Osteoblast (primary cell): ENCODE data around the gene CALR3. TPM values are rescaled to one million over a fixed set of nuclear protein-coding genes. Genes with fewer than 3 reads are reported as not detected.

ENCODE experiments used
- DNase-seq: peaks from one replicate; pipeline ENCODE4 v3.0.0; 2011; ENCODE audit warnings: low spot score, mixed read lengths; ENCODE audit not compliant: insufficient read length; ENCODE audit errors: missing footprints
- H2AFZ ChIP-seq: 2 replicates; pipeline ENCODE4 v1.6.0; 2011; ENCODE audit warnings: mild to moderate bottlenecking, low read length
- H3K27ac ChIP-seq: 2 replicates; pipeline ENCODE4 v1.5.1; 2011; ENCODE audit warnings: mild to moderate bottlenecking, low read depth, low read length, moderate library complexity
- H3K27me3 ChIP-seq: 2 replicates; pipeline ENCODE4 v1.6.0; 2012; ENCODE audit warnings: mild to moderate bottlenecking, control low read depth, inconsistent platforms, low read length, moderate library complexity; ENCODE audit not compliant: insufficient read depth
- H3K36me3 ChIP-seq: 2 replicates; pipeline ENCODE4 v1.5.1; 2011; ENCODE audit warnings: mild to moderate bottlenecking, low read length, control low read depth, moderate library complexity; ENCODE audit not compliant: insufficient read depth
- H3K4me1 ChIP-seq: 2 replicates; pipeline ENCODE4 v1.5.1; 2011; ENCODE audit warnings: mild to moderate bottlenecking, low read length, control low read depth, moderate library complexity; ENCODE audit not compliant: insufficient read depth
- H3K4me2 ChIP-seq: 2 replicates; pipeline ENCODE4 v1.6.0; 2011; ENCODE audit warnings: mild to moderate bottlenecking, low read length; ENCODE audit not compliant: insufficient read depth
- H3K4me3 ChIP-seq: fragments of 200-600 bp; sonication (generic); 3 replicates; pipeline ENCODE4 v1.5.1; 2012; ENCODE audit warnings: mild to moderate bottlenecking, low read length, inconsistent platforms; ENCODE audit not compliant: insufficient read depth
- H3K79me2 ChIP-seq: 2 replicates; pipeline ENCODE4 v1.6.0; 2012; ENCODE audit warnings: mild to moderate bottlenecking, low read length, control low read depth, inconsistent platforms; ENCODE audit not compliant: insufficient read depth
- H3K9me3 ChIP-seq: 2 replicates; pipeline ENCODE4 v1.5.1; 2011; ENCODE audit warnings: low read depth, low read length, control low read depth
- H4K20me1 ChIP-seq: 2 replicates; pipeline ENCODE4 v1.6.0; 2012; ENCODE audit warnings: mild to moderate bottlenecking, low read length, control low read depth; ENCODE audit not compliant: insufficient read depth
- total RNA-seq: library from RNA; depleted of rRNA; stranded (reverse); fragments of >200 nt; gene quantifications from 2 replicates; pipeline ENCODE4 v1.2.3, GENCODE V29; 2012
- TF ChIP-seq, protein P1 (sequence below): IDR thresholded peaks from 2 replicates; pipeline ENCODE4 v1.5.1; 2011; ENCODE audit warnings: mild to moderate bottlenecking, low read depth, low read length, moderate library complexity; ENCODE audit errors: extremely low read depth

The CALR3 gene
- total RNA-seq, 1 donor, result not detected

DNA sequence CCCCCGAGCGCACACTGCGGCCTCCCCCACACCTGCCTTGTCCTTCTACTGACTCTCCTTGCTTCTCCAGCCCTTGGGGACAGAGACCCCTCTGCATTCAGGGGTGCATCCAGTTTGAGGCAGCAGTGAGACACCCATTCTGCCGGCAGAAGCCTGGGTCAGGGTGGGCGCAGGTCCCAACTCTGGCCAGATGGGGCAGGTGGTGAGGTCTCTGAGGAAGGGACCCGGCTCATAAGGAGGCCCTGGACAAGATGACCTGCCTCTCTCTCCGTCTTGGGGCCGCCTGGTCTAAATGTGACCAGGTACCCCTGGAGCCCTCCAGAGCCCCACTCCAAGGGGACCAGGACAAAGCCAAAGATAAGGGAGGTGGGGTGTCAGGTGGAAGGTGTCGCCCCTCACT lies 40.2 kb upstream of the CALR3 start:
- H3K27ac ChIP-seq, result no peak overlapping the region
- H2AFZ ChIP-seq, result no peak overlapping the region
- peak; percentile 80 for DNase-seq
- H3K36me3 ChIP-seq, result peaks cover 45% of the 10 kb centered on the region
- peaks cover 43% of the 10 kb centered on the region for H4K20me1 ChIP-seq
- no peak overlapping the region for H3K4me2 ChIP-seq
- H3K27me3 ChIP-seq, result no peaks in the 10 kb centered on the region
- no peaks in the 10 kb centered on the region for H3K9me3 ChIP-seq
- peaks cover 61% of the 10 kb centered on the region for H3K79me2 ChIP-seq
- TF ChIP-seq, protein P1, sequence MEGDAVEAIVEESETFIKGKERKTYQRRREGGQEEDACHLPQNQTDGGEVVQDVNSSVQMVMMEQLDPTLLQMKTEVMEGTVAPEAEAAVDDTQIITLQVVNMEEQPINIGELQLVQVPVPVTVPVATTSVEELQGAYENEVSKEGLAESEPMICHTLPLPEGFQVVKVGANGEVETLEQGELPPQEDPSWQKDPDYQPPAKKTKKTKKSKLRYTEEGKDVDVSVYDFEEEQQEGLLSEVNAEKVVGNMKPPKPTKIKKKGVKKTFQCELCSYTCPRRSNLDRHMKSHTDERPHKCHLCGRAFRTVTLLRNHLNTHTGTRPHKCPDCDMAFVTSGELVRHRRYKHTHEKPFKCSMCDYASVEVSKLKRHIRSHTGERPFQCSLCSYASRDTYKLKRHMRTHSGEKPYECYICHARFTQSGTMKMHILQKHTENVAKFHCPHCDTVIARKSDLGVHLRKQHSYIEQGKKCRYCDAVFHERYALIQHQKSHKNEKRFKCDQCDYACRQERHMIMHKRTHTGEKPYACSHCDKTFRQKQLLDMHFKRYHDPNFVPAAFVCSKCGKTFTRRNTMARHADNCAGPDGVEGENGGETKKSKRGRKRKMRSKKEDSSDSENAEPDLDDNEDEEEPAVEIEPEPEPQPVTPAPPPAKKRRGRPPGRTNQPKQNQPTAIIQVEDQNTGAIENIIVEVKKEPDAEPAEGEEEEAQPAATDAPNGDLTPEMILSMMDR, result no peak
- no peak overlapping the region for H3K4me3 ChIP-seq
- H3K4me1 ChIP-seq, result peaks cover 5% of the 10 kb centered on the region

DNA sequence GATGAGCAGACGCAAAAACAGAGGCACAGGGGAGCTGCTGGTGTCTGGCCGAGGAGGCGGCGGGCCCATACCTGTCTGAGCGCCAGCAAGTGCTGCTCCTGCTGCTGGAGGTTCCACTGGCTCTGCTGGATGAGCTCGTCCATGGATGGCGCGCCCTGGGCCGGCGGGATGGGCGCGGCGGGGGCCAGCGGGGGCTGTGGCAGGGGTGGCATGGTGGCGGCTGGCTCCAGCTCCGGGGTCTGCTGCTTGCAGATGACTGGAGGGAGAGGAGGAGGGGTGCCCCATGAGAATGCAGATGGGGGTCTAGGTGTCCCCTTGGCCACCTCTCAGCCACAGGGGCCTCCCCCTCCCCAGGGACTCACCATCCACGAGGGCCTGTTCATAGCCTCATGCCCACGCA lies 39.4 kb upstream of the CALR3 start:
- Histone ChIP-seq H3K9me3 (no peaks in the 10 kb centered on the region), H2AFZ (no peak overlapping the region), H3K27me3 (no peaks in the 10 kb centered on the region), H4K20me1 (peaks cover 39% of the 10 kb centered on the region), H3K27ac (no peak overlapping the region), H3K36me3 (peaks cover 49% of the 10 kb centered on the region), H3K4me1 (no peaks in the 10 kb centered on the region), H3K79me2 (peaks cover 54% of the 10 kb centered on the region), H3K4me3 (no peak overlapping the region), H3K4me2 (no peak overlapping the region)
- peak; percentile 86 for DNase-seq
- TF ChIP-seq, protein P1, result no peak

DNA sequence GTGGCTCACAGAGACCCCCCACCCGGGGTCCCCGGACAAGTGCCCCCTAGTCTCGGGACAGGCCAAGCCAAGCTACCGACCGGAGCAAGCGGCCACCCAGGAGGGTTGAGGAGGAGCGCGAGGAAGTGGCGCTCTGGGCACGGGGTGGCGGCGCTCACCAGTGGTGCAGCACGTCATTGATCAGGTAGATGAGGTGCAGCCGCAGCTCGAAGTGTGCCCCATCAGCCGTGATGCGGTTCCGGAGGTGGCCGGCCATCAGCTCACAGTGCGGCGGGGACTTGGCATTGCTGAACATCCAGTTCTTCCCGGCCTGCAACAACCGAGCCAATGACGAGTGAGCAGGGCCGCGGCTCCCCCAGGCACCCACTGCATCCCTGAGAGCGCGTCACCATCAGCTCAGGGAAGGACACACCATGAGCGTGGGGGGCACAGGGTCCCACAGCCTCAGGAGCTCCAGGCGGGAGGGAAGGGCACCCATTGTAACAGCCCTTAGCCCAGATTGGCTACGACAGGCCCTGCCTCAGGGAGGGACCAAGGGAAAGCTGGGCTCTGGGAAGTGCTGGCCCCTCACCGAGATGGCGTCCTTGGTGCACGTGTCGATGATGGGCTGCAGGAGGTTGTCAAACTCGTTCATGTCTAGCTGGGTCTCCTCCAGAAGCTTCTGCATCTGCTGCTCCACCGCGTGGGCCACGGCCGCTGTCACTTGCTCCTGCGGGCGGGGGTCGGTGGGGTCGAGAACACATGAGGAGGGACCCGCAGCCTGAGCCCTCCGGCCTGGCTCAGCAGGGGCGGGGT lies 36.7 kb upstream of the CALR3 start:
- Histone ChIP-seq H3K79me2 (peaks cover 27% of the 10 kb centered on the region), H3K9me3 (no peaks in the 10 kb centered on the region), H3K27ac (no peak overlapping the region), H4K20me1 (peaks cover 19% of the 10 kb centered on the region), H3K36me3 (peaks cover 59% of the 10 kb centered on the region), H2AFZ (no peak overlapping the region), H3K4me2 (no peak overlapping the region), H3K27me3 (no peaks in the 10 kb centered on the region), H3K4me1 (no peaks in the 10 kb centered on the region), H3K4me3 (no peak overlapping the region)
- TF ChIP-seq, protein P1, result no peak
- peak; percentile 84 for DNase-seq

DNA sequence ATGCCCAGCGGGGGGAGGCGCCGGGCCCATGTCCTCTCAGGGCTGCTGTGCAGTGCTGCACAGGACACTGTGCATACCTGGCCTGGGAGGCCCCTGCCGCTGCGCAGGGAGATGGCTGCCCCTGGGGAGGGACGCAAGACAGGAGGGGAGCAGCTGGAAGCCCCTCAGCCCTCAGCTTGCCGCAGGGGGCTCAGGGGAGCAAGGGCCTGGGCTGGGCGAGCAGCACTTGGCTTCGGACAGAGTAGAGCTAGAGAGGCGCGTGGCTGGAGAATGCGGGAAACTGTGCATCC lies 35.4 kb upstream of the CALR3 start:
- H3K4me2 ChIP-seq, result no peak overlapping the region
- H3K4me1 ChIP-seq, result no peaks in the 10 kb centered on the region
- no peak overlapping the region for H3K4me3 ChIP-seq
- TF ChIP-seq, protein P1, result no peak
- no peaks in the 10 kb centered on the region for H3K9me3 ChIP-seq
- peaks cover 15% of the 10 kb centered on the region for H4K20me1 ChIP-seq
- DNase-seq, result peak; percentile 64
- H2AFZ ChIP-seq, result no peak overlapping the region
- peaks cover 17% of the 10 kb centered on the region for H3K79me2 ChIP-seq
- no peak overlapping the region for H3K27ac ChIP-seq
- no peaks in the 10 kb centered on the region for H3K27me3 ChIP-seq
- peaks cover 72% of the 10 kb centered on the region for H3K36me3 ChIP-seq
